ENCODE results near the gene CACTIN. TPM values are rescaled to one million over a fixed set of nuclear protein-coding genes. Genes with fewer than 3 reads are reported as not detected.
"Not testable (repeated sequence)": the region's sequence is repeated elsewhere in the genome, so short reads cannot be mapped to it uniquely, and the experiment has no call there.

The CACTIN gene
- polyA plus RNA-seq, 1 donor, result 23.2 TPM

- DNase-seq, result no peak
Measured at GRCh38 chr19:3631053-3631861, 4.7 kb upstream of the CACTIN start.

DNA sequence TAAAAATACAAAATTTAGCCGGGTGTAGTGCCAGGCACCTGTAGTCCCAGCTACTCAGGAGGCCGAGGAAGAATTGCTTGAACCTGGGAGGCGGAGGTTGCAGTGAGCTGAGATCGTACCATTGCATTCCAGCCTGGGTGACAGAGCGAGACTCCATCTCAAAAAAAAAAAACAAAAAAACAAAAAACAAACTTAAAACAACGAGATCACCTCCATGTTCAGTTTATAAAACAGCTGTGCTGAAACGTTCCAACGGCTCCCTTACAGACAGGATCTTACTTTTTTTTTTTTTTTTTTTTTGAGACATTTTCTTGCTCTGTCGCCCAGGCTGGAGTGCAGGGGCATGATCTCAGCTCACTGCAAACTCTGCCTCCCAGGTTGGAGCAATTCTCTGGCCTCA is 2.2 kb upstream of the CACTIN start:
- not testable (repeated sequence) for DNase-seq

DNA sequence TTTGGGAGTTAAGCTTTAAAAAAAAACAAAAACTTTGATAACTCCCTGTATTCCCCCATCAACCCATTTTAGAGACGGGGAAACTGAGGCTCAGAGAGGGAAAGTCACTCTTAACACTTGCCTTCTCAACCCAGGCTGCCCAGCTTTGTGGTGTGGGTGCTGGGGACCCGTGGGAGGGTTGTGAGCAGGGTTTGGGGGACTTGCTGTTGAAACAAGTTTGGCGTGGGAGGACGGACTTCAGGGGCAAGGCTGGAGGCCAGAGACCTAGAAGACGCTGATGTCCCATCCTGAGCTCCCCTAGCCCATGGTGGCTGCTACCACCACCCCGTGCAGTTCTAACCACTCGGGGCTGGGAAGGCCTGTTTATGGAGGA is 747 bp upstream of the CACTIN start:
- DNase-seq, result no peak

DNA sequence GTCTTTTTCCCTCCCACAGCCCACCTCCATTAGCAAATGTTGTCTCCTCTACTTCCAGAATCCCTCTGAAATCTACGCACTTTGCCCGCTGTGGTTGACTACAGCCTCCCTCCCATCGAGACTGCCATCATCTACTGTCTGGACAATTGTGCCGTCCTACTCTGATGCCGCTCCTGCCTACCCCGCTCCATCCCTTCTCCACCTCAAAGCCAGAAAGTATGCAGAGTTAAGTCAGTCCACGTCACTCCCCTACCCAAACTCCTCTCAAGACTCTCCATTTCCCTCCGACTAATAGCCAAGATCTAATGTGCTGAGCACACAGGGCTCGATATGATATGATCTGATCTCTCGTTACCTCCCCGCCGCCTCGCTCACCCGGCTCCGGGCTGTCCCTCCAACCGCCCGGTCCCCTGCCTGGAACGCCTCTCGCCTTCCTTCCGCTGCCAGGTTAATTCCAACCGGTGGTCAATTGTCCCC is 556 bp downstream of the CACTIN start:
- no peak for DNase-seq

DNA sequence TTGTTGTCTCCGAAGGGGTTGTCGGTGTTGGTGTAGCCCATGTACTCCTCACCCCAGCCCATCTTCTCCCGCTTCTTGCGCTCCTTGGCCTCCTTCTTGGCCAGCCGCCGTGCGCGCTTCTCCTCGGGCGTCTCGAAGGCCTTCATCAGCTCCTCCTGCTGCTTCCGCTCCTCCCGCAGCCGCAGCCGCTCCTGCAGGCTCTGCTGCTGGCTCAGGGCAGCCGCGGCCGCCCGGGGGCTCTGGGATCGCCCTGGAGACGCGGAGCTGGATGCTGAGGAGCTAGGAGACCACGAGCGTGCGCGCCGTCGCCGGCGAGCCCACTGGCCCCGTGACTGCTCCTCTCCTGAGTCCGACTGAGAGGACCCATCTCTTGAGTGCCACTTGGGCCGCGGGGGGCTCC is 2.9 kb downstream of the CACTIN start:
- no peak for DNase-seq

GRCh38 chr19:3622224-3622623 is 4.4 kb downstream of the CACTIN start:
- no peak for DNase-seq

DNA sequence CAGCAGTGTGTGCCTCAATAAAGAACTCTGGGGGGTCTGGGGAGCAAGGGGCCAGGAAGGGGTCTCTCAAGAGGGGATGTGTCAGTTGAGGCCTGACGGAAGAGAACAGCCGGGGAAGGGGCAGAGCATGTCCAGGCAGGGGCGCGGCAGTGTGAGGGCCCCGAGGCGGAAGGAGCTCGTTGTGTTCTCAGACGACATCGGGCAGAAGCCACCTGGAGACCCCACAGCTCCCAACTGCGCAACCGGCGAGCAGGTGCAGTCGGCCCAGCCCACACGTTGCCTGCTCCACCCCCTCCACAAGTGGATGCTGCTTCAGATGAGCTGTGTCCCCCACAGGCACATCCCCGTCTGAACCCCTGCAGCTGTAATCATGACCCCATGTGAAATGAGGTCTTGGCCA is 4.9 kb downstream of the CACTIN start:
- DNase-seq, result no peak

GRCh38 chr19:3620817-3621547 is 5.6 kb downstream of the CACTIN start:
- no peak for DNase-seq

DNA sequence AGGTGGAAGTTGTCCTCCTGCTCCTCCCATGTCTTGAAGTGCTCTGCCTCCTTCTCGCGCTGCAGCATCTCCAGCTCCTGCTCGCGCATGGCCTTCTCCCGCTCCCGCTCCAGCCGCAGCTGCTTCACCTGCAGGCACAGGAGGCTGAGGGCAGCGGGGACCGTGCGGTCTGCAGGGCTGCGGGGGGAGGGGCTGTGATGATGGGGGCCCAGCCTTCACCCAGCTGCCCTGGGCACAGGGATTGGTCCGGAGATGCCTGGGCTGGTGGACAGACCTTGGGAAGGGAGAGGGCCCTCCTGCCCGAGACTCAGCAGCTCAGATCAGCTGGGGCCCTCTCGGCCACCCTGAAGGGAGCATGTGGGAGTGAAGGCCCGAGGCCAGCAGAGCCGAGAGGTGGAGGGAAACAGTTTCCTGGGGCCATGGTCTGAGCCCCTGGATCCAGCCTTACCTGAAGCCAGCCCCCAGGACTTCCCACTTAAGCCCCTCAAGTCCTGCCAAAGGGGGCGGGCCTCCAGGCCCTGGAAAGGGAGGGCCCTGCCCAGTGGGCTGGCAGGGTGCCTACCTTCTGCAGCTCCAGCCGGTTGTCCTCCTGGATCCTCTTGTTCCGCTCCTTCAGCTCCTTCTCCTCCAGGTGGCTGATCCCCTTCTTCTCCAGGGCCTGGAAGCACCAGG is 6.3 kb downstream of the CACTIN start:
- no peak for DNase-seq

DNA sequence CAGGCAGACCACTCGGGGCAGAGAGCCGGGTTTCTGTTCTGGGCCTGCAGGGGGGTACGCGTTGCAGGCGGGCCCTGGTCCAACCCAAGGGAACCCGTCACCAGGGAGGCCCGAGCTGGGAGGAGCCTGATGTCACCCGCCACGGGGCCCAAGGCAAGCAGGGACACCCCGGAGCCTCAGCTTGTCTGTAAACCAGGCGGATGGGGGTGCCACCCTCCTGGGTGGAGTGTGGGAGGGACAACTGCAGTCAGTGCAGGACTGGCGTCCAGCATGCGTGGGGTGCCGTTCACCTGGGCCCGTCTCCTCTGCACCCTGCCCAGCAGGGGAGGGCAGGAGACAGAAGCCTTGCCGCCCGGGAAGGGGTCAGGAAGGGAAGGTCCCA is 7.0 kb downstream of the CACTIN start:
- DNase-seq, result no peak

- no peak for DNase-seq
Measured at GRCh38 chr19:3618811-3619630, 7.6 kb downstream of the CACTIN start.

DNA sequence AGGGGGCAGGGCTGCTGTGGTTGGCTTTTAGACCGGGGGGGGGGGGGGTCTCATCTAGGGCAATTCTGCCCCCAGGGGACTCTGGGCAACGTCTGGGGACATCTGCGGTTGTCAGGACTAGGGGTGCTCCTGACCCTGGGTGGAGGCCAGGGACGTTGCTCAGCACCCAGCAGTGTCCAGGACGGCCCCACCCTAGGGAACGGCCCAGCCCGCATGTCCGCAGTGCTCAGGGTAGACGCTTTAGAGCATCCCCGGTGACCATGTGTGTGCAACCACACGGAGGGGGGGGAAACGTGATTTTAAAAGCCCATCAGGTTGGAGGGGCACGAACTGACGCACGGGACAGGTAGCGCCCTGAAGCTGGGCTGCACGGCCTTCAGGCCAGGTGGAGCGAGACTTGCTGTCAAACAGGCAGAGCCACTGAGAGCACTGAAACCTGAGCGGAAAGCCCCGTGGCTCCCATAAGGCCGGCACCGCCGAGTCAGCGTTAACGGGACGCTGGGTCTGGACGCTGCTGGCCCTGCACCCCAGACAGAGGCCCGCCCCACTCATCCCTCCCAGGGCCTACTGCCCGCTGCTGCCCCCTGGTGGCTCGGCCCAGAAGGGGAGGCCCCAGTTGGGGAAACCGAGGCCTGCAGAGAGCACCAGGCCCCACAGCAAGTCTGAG is 8.3 kb downstream of the CACTIN start:
- DNase-seq, result no peak

DNA sequence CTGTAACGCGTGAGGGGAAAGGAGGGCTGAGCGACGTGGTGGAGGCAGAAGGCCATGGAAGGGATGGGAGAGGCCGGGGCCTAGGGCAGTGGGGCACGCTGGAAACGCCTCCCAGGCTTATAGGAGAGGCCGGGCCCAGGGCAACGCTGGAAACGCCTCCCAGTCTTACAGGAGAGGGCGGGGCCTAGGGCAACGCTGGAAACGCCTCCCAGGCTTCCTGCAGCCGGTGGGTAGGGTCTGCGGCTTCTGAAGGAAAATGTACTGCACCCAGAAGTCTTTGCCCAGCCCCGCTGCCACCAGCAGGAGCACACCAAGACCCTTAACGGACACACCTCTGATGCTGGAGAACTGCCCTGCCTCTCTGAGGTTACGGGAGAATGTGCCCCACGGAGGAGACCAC is 9.1 kb downstream of the CACTIN start:
- no peak for DNase-seq

- DNase-seq, result no peak
Measured at GRCh38 chr19:3615524-3616135, 11.0 kb downstream of the CACTIN start.

GRCh38 chr19:3614858-3615505 is 11.6 kb downstream of the CACTIN start:
- no peak for DNase-seq

- no peak for DNase-seq
Measured at GRCh38 chr19:3613818-3614661, 12.6 kb downstream of the CACTIN start.

GRCh38 chr19:3612901-3613741 is 13.5 kb downstream of the CACTIN start:
- no peak for DNase-seq

- no peak for DNase-seq
Measured at GRCh38 chr19:3612330-3612729, 14.3 kb downstream of the CACTIN start.

DNA sequence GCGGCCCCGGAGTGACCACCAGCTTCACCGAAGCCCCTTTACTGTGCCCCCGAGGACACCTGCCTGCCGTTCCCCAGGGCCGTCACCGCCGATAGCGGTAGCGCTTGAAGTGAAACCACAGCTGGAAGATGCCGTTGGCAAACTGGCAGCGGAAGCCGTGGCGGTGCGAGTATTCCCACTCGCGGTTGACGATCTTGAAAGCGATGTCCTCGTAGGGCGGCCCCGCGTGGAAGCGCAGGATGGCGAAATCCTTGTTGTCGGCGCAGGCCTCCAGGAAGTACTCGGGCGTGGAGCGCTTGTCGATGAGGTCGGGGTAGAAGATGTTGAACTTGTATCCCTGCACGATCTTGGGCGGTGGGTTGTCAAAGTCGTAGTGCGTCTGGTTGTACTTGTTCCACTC is 14.7 kb downstream of the CACTIN start:
- no peak for DNase-seq
